PFSK-1 (cell line): ENCODE data around the gene ASAH2.

Source experiments
- POLR2AphosphoS5 ChIP-seq: IDR thresholded peaks from 2 replicates; pipeline ENCODE4 v1.6.1; 2012; ENCODE audit warnings: low read depth, mild to moderate bottlenecking, control low read depth, low read length, moderate library complexity
- SIN3A ChIP-seq: IDR thresholded peaks from 2 replicates; pipeline ENCODE4 v1.6.1; 2012; ENCODE audit warnings: mild to moderate bottlenecking, low read length, moderate library complexity, borderline replicate concordance; ENCODE audit not compliant: insufficient read depth

DNA sequence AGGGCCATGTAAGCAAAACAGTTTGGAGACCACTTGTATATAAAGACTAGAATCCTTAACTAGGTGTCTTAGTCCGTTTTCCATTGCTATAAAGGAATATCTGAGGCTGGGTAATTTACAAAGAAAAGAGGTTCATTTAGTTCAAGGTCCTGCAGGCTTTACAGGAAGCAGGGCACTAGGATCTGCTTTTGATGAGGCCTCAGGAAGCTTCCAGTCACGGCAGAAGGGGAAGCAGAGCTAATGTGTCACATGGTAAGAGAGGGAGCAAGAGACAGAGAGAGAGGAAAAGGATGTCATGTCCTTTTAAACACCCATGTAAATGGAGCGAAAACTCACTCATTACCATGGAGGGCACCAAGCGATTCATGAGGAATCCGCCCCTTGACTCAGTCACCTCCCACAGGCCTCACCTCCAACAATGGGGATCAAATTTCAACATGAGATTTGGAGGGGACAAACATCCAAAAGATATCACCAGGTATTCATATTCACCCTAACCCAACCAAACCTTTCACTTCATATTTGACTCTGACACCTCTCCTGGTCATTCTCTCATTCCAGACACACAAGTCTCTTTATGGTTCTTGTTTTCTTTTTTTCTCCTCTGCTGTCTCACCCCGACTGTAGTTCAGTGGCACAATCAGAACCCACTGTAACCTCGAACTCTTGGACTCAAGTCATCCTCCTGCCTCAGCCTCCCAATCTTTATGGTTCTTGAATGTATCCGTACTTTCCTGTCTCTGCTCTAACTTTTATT lies 30.1 kb upstream of the ASAH2 start:
- no peak for TF ChIP-seq SIN3A
- no peak for TF ChIP-seq POLR2AphosphoS5
